SK-N-SH (cell line): ENCODE results near the gene EGF. TPM values are rescaled to one million over a fixed set of nuclear protein-coding genes. Genes with fewer than 3 reads are reported as not detected.

Experiments
- CTCF ChIA-PET: fragments of 300-600, 350-600 bp; formaldehyde crosslinking; extraction: SDS; loops from one replicate; lab custom pipeline; 2021; lab: Yijun Ruan, JAX
- POLR2A ChIA-PET: fragments of 350-600 bp; sonication (Branson Sonifier 250); formaldehyde crosslinking; extraction: SDS; loops from one replicate; lab custom pipeline; 2020; ENCODE audit warnings: antibody characterized with exemption, inconsistent platforms; lab: Yijun Ruan, JAX
- DNase-seq: peaks from one replicate; pipeline ENCODE4 v3.0.0; 2012
- H2AFZ ChIP-seq: fragments of 200-600 bp; sonication (generic); 2 replicates; pipeline ENCODE4 v1.8.1; 2016; ENCODE audit warnings: antibody characterized with exemption, mild to moderate bottlenecking, low read depth
- H3F3A ChIP-seq: fragments of 200-600 bp; sonication (generic); replicated peaks from 2 replicates; pipeline ENCODE3; 2016; ENCODE audit warnings: antibody characterized with exemption, mild to moderate bottlenecking; ENCODE audit not compliant: insufficient read depth
- H3K27ac ChIP-seq, 2 experiments: fragments of 200-500 bp in 1 of 2; fragments of 200-600 bp in 1 of 2; sonication (Bioruptor generic) in 1 of 2; sonication (generic), shearing (Covaris generic) in 1 of 2; 2 replicates each; pipeline versions ENCODE4 v1.5.1 to v1.6.1; 2014 to 2016; ENCODE audit warnings: low read depth in 2 of 2, inconsistent platforms in 1 of 2, low read length in 1 of 2, mild to moderate bottlenecking in 1 of 2, mixed read lengths in 1 of 2
- H3K27me3 ChIP-seq: fragments of 200-600 bp; sonication (generic), shearing (Covaris generic); 2 replicates; pipeline ENCODE4 v1.6.1; 2016; ENCODE audit warnings: mixed run types; ENCODE audit not compliant: insufficient read depth
- H3K36me3 ChIP-seq, 2 experiments: fragments of 200-500 bp in 1 of 2; fragments of 200-600 bp in 1 of 2; sonication (Bioruptor generic) in 1 of 2; sonication (generic) in 1 of 2; replicated peaks in 1 of 2; 2 replicates each; pipeline versions ENCODE3 to v1.5.1; 2014 to 2016; ENCODE audit warnings: low read length in 1 of 2, mild to moderate bottlenecking in 1 of 2; ENCODE audit not compliant: insufficient read depth in 2 of 2, control insufficient read depth in 1 of 2
- H3K4me1 ChIP-seq, 2 experiments: fragments of 200-500 bp in 1 of 2; fragments of 200-600 bp in 1 of 2; sonication (Bioruptor generic) in 1 of 2; sonication (generic), shearing (Covaris generic) in 1 of 2; 2 replicates each; pipeline versions ENCODE4 v1.5.1 to v1.6.1; 2014 to 2016; ENCODE audit warnings: low read depth in 1 of 2, low read length in 1 of 2, mixed run types in 1 of 2; ENCODE audit not compliant: insufficient read depth in 2 of 2, control insufficient read depth in 1 of 2
- H3K4me2 ChIP-seq: fragments of 200-600 bp; sonication (generic), shearing (Covaris generic); 2 replicates; pipeline ENCODE4 v1.6.1; 2017; ENCODE audit warnings: mixed run types
- H3K4me3 ChIP-seq, 2 experiments: fragments of 200-500 bp in 1 of 2; fragments of 200-600 bp in 1 of 2; sonication (Bioruptor generic) in 1 of 2; sonication (generic), shearing (Covaris generic) in 1 of 2; 2 replicates each; pipeline versions ENCODE4 v1.5.1 to v1.8.1; 2014 to 2016; ENCODE audit warnings: low read depth in 2 of 2, inconsistent platforms in 1 of 2, low read length in 1 of 2, mild to moderate bottlenecking in 1 of 2, mixed read lengths in 1 of 2, moderate library complexity in 1 of 2
- H3K79me2 ChIP-seq: fragments of 200-600 bp; sonication (generic); 2 replicates; pipeline ENCODE4 v1.8.1; 2017; ENCODE audit warnings: mild to moderate bottlenecking; ENCODE audit not compliant: insufficient read depth
- H3K9ac ChIP-seq: fragments of 200-600 bp; sonication (generic); 2 replicates; pipeline ENCODE4 v1.6.1; 2017; ENCODE audit warnings: mixed run types
- H3K9me2 ChIP-seq: fragments of 200-600 bp; sonication (generic); 2 replicates; pipeline ENCODE4 v1.6.1; 2017; ENCODE audit warnings: mixed run types
- H3K9me3 ChIP-seq: fragments of 200-600 bp; sonication (generic); 2 replicates; pipeline ENCODE4 v1.6.1; 2017; ENCODE audit warnings: mixed run types, mild to moderate bottlenecking, moderate library complexity
- H4K20me1 ChIP-seq: fragments of 200-600 bp; sonication (generic); 2 replicates; pipeline ENCODE4 v1.6.1; 2017; ENCODE audit warnings: mild to moderate bottlenecking, mixed run types; ENCODE audit not compliant: insufficient read depth
- CHD2 ChIP-seq: fragments of 150-350 bp; IDR thresholded peaks from 2 replicates; pipeline ENCODE4 v1.6.1; 2018; ENCODE audit warnings: low read length; ENCODE audit not compliant: partially characterized antibody
- ELF1 ChIP-seq: IDR thresholded peaks from 2 replicates; pipeline ENCODE4 v1.4.0; 2012
- EZH2phosphoT487 ChIP-seq: fragments of 200-600 bp; sonication (generic); IDR thresholded peaks from 2 replicates; pipeline ENCODE4 v1.6.1; 2017; ENCODE audit warnings: low read depth, mixed run types, mild to moderate bottlenecking, antibody characterized with exemption, moderate library complexity, borderline replicate concordance
- FOXM1 ChIP-seq: IDR thresholded peaks from 2 replicates; pipeline ENCODE4 v1.4.0; 2012; ENCODE audit warnings: low read depth, mild to moderate bottlenecking
- GATA2 ChIP-seq: sonication (generic); formaldehyde crosslinking; IDR thresholded peaks from 2 replicates; pipeline ENCODE4 v1.5.0; 2020; ENCODE audit warnings: mild to moderate bottlenecking, missing genetic modification reagents
- MXI1 ChIP-seq: IDR thresholded peaks from 2 replicates; pipeline ENCODE4 v1.6.1; 2012; ENCODE audit warnings: mild to moderate bottlenecking, low read depth, low read length, improper control_type of control experiment
- NFIC ChIP-seq: IDR thresholded peaks from 2 replicates; pipeline ENCODE4 v1.4.0; 2012; ENCODE audit warnings: borderline replicate concordance
- NRF1 ChIP-seq: IDR thresholded peaks from 2 replicates; pipeline ENCODE4 v1.6.1; 2012; ENCODE audit warnings: low read depth, mild to moderate bottlenecking, low read length
- PBX3 ChIP-seq: IDR thresholded peaks from 2 replicates; pipeline ENCODE4; 2012
- RAD21 ChIP-seq: IDR thresholded peaks from 2 replicates; pipeline ENCODE4 v1.6.1; 2012; ENCODE audit warnings: mild to moderate bottlenecking, low read length
- RFX5 ChIP-seq: IDR thresholded peaks from 2 replicates; pipeline ENCODE4 v1.6.1; 2012; ENCODE audit warnings: mild to moderate bottlenecking, improper control_type of control experiment, low read length
- SIN3A ChIP-seq: IDR thresholded peaks from 2 replicates; pipeline ENCODE4 v1.6.1; 2012; ENCODE audit warnings: low read depth, mild to moderate bottlenecking, low read length, moderate library complexity, borderline replicate concordance
- TAF1 ChIP-seq: IDR thresholded peaks from 2 replicates; pipeline ENCODE4 v1.6.1; 2012; ENCODE audit warnings: low read depth, mild to moderate bottlenecking, low read length, moderate library complexity, borderline replicate concordance
- TCF12 ChIP-seq: IDR thresholded peaks from 2 replicates; pipeline ENCODE4 v1.4.0; 2012
- USF1 ChIP-seq: IDR thresholded peaks from 2 replicates; pipeline ENCODE4 v1.4.0; 2012; ENCODE audit warnings: low read depth, borderline replicate concordance
- WGBS: methylation state at CpG from one replicate; pipeline ENCODE4 v1.1.6; 2017; ENCODE audit warnings: low lambda C conversion rate; 5-methylcytosine and 5-hydroxymethylcytosine counted together
- polyA plus RNA-seq, 3 experiments: library from polyadenylated mRNA; depleted of rRNA; stranded (reverse); fragments of >200 nt; gene quantifications; 2 replicates each; pipeline ENCODE4 v1.2.3, GENCODE V29; 2012
- TF ChIP-seq, protein P1 (sequence below): IDR thresholded peaks from 2 replicates; pipeline ENCODE4 v1.4.0; 2012; ENCODE audit warnings: low read depth, borderline replicate concordance

The EGF gene
- polyA plus RNA-seq, 1 of the 3 experiments (the other 2 are of a cell fraction) = 0.89 TPM

DNA sequence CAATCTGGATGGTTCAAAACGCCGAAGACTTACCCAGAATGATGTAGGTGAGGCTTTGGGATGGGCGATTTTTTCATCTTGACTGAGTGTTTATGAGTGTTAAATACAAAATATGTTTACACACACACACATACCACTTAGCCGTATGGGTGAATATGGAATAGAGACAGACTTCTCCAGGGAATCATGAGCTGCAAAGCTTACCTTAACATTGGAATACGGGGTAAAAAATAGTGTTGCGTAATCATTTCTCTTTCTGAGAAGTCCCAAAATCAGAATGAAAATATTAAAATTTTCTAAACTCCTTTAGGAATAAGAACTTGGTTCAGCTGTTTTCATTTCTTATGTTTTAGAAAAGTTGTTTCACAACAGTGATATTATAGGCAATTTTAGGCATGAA, 63.5 kb downstream of the EGF start:
- no peaks in the 10 kb centered on the region for H3K79me2 ChIP-seq
- H3K4me3 ChIP-seq = no peak overlapping the region
- H2AFZ ChIP-seq = no peak overlapping the region
- no peak for DNase-seq
- WGBS = 59% methylated on average over 6 of the region's 6 CpGs
- H3K27ac ChIP-seq = no peak overlapping the region
- H3K4me1 ChIP-seq = 0 out of 4 replicates have a peak, but pooled peaks cover 0 to 3% of the 10 kb centered on the region in 2 experiments
- POLR2A ChIA-PET = no interaction called here
- H3K4me2 ChIP-seq = no peak overlapping the region
- H3K27me3 ChIP-seq = no peaks in the 10 kb centered on the region
- no peaks in the 10 kb centered on the region for H3K36me3 ChIP-seq
- H4K20me1 ChIP-seq = no peaks in the 10 kb centered on the region
- TF ChIP-seq ELF1 (no peak), RFX5 (no peak), SIN3A (no peak), MXI1 (no peak), CHD2 (no peak), PBX3 (no peak), TAF1 (no peak), USF1 (no peak), GATA2 (no peak), TCF12 (no peak), FOXM1 (no peak), RAD21 (no peak), NRF1 (no peak), NFIC (no peak), EZH2phosphoT487 (no peak)
- TF ChIP-seq, protein P1, sequence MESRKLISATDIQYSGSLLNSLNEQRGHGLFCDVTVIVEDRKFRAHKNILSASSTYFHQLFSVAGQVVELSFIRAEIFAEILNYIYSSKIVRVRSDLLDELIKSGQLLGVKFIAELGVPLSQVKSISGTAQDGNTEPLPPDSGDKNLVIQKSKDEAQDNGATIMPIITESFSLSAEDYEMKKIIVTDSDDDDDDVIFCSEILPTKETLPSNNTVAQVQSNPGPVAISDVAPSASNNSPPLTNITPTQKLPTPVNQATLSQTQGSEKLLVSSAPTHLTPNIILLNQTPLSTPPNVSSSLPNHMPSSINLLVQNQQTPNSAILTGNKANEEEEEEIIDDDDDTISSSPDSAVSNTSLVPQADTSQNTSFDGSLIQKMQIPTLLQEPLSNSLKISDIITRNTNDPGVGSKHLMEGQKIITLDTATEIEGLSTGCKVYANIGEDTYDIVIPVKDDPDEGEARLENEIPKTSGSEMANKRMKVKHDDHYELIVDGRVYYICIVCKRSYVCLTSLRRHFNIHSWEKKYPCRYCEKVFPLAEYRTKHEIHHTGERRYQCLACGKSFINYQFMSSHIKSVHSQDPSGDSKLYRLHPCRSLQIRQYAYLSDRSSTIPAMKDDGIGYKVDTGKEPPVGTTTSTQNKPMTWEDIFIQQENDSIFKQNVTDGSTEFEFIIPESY = no peak
- H3K9me3 ChIP-seq = no peaks in the 10 kb centered on the region
- no peaks in the 10 kb centered on the region for H3K9me2 ChIP-seq
- CTCF ChIA-PET = interaction anchor here (1.0 to 3.2 kb wide), 5 partner anchors 150 to 561 kb away, joined by 3 to 18 read pairs (median 4); partner anchors contain the start of gene SEC24B
- H3K9ac ChIP-seq = no peak overlapping the region
- peaks cover 17% of the 10 kb centered on the region for H3F3A ChIP-seq
